LoVo (cell line): ENCODE data around the gene PTCH2.

ENCODE experiments used
- DNase-seq: peaks from one replicate; pipeline ENCODE4 v3.0.0-alpha.2; 2016; ENCODE audit warnings: low spot score

The PTCH2 gene, protein sequence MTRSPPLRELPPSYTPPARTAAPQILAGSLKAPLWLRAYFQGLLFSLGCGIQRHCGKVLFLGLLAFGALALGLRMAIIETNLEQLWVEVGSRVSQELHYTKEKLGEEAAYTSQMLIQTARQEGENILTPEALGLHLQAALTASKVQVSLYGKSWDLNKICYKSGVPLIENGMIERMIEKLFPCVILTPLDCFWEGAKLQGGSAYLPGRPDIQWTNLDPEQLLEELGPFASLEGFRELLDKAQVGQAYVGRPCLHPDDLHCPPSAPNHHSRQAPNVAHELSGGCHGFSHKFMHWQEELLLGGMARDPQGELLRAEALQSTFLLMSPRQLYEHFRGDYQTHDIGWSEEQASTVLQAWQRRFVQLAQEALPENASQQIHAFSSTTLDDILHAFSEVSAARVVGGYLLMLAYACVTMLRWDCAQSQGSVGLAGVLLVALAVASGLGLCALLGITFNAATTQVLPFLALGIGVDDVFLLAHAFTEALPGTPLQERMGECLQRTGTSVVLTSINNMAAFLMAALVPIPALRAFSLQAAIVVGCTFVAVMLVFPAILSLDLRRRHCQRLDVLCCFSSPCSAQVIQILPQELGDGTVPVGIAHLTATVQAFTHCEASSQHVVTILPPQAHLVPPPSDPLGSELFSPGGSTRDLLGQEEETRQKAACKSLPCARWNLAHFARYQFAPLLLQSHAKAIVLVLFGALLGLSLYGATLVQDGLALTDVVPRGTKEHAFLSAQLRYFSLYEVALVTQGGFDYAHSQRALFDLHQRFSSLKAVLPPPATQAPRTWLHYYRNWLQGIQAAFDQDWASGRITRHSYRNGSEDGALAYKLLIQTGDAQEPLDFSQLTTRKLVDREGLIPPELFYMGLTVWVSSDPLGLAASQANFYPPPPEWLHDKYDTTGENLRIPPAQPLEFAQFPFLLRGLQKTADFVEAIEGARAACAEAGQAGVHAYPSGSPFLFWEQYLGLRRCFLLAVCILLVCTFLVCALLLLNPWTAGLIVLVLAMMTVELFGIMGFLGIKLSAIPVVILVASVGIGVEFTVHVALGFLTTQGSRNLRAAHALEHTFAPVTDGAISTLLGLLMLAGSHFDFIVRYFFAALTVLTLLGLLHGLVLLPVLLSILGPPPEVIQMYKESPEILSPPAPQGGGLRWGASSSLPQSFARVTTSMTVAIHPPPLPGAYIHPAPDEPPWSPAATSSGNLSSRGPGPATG

DNA sequence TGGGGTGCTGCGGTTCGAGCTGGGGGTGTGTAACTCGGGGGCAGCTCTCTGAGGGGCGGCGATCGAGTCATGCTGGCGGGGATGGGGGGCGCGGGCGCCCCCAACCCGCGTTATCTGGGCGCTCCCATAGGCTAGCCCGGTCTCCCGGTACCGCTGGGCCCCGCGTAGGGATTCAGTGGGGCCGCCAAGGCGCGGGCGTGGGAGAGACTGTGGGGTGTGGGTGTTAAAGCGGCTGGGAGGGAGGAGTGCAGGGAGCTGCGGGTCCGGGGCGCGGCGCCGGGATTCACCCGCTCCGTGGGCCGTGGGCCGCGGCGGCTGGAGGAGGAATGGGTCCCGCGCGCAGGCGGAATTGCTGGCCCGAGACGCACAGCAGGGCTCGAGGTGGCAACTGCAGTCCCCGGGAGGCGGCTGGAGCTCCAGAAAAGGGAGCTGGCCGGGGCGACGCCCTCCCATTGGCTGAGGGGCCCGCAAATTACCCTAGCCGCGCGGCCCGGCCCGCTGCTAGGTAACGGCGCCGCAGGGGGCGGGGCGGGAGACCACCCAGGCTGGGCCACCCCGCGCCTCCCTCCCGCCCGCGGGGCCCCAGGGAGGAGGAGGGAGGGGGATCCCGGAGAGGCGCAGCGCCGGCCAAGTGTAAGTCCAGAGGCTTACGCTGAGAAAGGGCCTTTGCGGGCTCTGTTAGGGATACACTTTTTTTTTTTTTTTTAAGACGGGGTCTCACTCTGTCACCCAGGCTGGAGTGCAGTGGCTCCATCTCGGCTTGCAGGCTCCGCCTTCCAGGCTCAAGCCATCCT is at the start of gene PTCH2:
Gene PTCH2 (minus strand): TSS at position 392 of the 794 bp plus-strand sequence. CDS start 321 bp downstream, at position 71.
- DNase-seq: peak; percentile 25

DNA sequence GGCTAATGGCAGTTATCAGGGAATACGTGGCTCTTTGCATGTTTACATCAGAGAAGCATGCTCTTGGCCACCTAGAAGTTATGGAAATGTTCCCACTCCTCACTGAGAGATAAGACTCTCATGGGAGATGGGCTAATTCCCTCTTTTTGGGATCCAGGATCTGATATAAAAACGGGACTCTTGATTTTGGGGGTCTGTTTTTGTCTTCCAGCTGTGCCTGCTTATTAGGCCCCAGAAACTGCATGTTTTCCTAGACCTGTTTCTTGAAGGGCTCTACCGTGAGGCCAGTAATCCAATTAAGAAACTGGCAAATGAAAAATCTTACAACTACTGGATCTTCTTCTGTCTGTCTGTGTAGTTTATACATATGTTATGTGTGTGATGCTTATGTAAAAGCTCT is 47.0 kb upstream of the PTCH2 start:
- no peak for DNase-seq

DNA sequence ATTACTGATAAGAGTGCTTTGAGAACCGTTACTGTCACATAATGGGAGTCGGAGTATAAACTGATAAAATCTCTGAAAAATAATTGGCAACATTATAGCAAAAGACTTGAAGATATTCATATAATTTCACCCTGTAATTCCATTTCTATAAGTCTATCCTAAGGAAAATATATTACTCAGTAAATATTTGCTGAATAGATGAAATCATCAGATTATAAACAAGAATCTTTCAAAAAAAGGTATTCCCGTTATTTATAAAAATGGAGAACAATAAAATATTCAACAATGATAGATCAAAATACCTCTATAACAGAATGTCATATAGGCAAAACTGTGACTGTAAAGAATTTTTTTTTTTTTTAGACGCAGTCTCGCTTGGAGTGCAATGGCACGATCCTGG is 42.4 kb upstream of the PTCH2 start:
- no peak for DNase-seq

DNA sequence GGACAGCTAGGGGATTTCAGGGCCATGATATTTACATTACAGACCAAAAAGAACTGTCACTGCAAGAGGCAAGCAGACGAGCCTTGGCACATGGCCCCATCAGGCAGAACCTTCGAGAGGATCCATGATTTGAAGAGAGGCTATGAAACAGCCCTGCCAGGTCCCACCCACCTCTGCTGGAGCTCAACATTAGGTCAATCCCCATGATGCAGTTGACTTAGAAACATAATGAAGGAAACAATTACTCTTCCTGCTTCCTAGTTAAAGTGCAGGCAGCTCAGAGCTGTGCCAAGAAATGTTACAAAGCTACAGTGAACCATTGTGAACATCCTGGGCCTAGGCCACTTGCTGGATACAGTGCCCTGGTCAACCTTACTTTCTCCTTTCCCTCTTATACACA is 41.7 kb upstream of the PTCH2 start:
- no peak for DNase-seq

DNA sequence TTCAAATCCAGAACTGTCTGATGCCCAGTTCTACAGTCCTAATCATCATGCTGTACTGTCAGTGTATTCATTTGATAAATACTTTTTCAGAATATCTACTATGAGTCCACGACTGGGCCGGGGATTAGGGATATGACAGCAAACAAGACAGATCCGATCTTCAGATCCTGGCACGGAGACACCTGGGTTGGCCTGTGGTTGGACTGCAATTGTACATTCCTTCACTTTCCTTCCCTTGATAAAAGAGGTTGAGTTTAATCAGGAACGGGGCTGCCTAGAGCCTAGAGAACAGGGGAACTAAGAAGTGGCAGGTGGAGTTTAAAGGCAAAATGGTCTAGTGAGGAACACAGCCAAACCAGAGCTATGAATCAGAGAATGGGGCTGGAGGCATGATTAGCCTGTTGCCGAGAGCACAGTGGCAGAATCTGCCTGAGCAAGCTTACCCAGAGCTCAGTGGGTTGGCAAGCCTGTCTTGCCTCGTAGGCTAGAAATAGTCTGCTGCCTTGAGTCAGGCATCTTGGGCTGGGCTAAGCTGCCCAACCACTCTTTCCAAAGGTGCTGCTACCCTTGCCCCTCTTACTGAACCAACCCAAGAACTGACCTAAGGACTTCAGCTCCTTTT is 38.1 kb upstream of the PTCH2 start:
- no peak for DNase-seq

DNA sequence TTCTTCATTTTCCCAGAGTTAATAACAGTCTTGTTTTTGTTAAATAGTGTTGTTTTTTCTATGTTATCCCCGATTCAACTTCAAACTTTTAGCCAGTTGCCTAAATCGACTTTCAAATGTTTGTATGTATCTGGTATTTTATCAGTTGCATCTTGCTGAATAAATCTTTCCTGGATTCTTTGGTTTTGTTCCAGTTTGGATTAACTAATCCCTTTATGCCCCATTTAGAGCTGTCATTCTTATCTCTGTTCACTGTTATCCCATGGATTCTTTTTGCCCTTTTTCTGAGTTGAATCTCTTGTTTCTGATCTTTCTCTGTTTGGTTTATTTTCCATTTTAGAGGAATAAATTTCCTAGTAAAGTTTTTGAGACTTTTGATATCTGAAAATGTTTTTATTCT is 31.1 kb upstream of the PTCH2 start:
- DNase-seq: no peak

DNA sequence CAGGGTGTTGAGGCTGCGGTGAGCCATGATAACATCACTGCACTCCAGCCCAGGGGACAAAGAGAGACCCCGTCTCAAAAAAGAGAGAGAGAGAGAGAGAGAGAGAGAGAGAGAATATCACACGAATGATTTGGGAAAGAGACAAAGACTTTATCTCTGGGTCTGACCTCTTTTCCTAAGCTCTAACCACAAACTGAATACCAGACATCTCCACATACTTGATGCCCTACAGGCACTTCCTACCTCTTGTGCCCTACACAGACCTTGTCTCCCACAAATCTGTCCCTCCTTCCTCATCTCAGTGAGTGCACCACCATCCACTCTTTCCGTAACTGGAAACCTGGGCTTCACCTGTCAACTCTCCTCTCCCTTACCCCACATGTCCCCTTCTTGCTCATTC is 27.0 kb upstream of the PTCH2 start:
- no peak for DNase-seq

DNA sequence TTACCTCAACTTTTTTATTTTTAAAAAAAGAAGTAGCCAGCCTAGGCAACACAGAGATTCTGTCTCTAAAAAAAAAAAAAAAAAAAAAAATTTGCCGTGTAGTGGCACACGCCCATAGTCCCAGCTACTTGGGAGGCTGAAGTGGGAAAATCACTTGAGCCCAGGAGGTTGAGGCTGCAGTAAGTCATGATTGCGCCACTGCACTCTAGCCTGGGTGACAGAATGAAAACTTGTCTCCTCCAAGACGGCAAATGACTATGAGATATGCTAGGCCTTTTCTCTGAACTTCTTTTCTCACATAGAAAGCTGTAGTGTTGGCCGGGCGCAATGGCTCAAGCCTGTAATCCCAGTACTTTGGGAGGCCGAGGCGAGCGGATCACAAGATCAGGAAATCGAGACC is 24.7 kb upstream of the PTCH2 start:
- no peak for DNase-seq

DNA sequence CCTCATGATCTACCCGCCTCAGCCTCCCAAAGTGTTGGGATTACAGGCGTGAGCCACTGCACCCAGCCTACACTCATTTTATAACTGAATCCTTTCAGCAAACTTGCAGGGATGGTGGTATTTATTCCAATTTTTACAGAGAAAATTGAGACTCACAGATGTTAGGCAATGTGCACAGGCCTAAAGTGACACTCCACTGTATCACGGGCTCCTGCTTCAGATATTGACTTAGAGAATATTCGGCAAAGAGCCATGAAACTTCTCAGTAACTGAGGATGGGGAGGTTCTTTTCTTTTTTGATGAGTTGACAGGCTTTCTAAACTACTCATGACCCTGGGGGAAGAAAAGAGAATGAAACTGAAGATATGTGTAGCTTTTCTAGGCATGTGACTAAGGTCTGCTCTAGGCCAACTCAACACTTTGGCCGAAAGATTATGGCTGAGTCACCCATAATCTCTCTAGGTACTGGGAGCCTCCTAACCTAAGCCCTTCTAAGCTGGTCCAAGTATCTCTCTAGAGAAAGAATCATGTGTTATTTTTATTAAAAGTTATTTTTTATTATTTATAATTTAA is 19.9 kb upstream of the PTCH2 start:
- no peak for DNase-seq

DNA sequence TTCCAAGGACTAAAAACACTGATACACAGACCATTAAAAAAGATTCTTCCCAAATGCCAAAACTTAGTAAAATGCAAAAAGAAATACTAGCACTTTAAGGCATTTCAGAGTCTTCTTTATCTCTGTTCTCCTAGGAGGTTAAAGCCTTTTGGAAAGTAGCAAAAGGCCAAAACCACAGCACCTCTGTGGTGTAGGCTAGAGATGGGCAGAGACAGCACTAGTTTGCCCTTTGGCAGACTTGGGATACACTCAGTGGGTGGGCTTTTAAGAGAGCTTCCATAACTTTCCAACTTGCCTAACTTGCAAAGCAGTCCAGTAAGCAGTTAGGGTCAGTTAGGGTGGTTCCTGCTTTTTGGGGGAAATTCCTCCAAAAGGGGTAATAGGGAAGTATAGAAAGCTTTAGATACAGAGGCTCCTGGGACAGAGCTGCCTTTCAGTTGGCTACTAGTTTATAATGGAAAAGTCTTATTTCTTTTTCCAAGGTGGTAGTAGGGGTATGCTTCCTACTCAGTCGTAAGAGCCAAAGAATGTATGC is 17.9 kb upstream of the PTCH2 start:
- no peak for DNase-seq

DNA sequence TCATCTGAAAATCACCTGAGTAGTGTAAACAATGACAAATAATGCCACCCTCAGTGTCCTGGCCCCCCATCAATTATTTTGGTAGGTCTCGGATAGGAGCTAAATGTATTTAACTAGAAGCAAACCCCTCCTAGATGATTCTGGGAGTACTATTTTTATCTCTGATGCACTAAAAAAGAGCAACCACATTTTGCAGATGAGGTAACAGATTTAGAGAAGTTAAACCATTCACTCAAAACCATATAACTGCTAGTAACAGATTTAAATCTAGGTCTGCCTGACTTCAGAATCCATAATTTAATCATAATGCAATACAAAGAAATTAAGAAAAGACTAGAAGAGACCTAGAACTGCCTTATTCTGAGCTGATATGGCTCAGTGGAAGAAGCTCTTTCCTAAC is 17.3 kb upstream of the PTCH2 start:
- no peak for DNase-seq

DNA sequence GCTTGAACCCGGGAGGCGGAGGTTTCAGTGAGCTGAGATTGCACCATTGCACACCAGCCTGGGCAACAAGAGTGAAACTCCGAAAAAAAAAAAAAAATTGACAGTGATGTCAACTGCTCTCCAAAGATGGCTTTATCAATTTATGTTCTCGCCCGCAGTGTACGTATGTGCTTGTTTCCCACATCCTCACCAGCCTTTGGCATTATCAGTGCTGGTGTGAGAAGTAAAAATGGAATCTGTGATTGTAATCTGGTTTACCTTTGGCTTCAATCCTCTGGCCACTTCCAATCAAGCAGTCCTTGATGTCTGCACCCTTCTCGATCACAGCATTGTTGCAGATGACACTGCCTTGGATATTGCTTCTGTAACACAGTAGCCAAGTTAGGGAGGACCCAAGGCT is 14.4 kb upstream of the PTCH2 start:
- DNase-seq: no peak

DNA sequence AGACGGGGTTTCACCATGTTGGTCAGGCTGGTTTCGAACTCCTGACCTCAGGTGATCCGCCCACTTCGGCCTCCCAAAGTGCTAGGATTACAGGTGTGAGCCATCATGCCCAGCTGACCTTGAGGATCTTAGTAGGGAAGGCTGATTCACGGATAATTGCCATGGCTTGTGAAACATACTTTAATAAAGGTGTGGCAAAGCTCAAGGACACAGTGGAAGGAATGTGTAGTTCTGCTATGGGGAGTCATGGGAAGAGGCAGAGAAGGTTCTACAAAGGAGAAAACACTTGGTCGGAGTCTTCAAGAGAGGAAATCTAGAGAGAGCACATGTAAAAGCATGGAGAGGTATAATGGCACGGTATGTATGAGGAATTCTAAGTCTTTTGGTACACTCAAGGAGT is 12.7 kb upstream of the PTCH2 start:
- DNase-seq: no peak

DNA sequence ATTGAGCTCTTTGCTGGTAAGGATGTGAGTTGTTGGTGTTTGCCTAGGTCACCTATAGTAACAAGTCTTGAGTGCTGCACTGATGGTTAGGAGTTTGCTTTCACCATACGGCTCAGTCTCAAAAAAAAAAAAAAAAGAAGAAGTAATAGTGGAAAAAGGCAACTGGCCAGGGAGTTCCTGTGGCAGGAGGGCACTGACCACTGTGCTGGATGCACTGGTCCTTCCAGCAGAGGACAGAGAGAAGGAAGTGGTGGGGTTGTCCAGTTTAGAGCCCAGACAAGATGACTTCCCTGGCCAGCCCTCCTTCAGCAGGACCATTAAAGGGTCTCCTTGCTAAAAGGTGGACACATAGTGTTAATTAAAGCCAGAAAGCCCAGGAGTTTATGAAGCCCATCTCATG is 11.9 kb upstream of the PTCH2 start:
- DNase-seq: no peak

DNA sequence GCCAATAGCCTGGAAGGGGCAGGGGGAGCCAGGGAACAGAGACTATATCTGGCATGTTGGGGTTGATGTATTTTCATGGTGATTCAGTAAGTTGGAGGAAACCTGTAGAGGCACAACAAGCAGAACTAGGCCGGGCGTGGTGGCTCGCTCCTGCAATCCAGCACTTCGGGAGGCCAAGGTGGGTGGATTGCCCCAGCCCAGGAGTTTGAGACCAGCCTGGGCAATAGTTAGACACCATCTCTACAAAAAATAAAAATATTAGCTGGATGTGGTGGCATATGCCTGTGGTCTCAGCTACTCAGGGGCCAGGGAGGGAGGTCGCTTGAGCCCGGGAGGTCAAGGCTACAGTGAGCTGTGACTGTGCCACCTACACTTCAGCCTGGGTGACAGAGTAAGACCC is 10.1 kb upstream of the PTCH2 start:
- no peak for DNase-seq

DNA sequence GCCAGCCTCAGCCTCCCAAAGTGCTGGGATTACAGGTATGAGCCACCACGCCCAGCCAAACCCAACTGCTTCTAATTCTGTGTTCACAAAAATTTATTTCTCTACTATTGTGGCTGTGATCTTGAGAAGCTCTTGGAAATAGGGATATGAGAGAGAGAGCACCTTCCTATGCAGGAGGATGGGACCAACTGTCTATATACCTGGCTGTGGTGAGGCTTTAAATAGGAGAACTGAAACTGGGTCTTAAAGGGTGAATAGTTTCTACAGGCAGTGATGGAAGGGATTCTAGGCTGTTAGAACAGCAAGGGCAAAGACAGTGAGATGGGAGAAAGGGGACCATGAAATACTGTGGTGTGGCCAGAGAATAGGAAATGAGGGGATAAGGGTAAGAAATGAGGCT is 8.3 kb upstream of the PTCH2 start:
- no peak for DNase-seq

DNA sequence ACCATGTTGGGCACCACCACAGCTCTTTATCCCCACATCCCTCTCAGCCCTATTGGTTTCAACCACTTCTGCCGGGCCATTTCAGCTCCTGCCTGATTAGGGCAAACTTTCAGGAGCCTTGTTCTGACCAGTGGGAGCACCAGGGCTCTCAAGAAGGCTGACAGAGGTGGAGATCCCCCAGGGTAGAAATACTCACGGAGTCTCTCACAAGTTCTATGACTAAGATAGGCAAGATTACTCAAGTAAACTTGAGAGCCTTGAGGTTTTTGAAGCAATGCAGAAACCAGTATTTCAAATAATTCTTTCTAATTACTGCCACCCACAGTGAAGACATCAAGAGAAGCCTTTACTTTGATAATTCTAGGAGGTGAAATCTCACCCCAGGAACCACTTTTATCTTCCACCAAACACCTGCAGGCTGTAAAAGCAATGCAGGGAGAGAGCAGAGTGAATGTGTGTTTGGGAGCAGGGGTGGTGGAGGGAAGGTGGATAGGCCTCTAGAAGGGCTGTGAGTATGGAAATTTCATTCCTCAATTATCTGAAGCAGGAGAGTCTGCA is 6.6 kb upstream of the PTCH2 start:
- no peak for DNase-seq

DNA sequence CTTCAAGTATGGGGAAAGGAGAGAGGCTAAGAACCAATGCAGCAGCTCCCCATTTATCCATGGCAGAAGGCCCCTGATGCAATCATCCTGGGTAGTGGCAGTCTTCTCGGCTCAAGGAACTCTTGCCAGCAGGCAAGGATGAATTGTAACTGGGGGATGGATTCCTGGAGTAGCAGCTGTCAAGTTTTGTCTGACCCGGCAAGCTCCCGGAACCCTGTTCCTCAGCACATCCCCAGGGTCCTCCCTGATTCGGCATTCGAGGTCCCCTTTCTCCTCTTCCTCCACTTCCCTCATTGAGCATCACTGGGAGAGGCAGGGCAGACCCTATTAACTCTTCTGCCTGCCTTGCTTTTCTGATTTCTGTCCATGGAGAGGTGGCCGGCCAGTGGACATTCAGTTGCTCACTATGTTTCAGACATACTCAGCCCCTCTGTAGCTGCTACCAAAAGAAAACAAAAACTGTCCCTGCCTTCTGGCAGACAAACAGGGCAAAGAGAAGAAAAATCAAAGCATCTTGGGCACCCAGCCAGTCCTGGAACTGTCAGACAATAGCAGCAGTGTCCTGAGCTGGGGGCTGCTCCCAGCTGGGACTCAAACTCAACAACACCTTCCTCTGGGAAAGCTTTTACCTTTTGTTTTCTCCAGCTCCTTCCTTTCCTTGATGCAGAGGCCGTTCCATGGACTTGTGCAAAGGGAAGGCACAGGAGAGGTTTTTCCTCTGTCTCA is 5.6 kb upstream of the PTCH2 start:
- no peak for DNase-seq

DNA sequence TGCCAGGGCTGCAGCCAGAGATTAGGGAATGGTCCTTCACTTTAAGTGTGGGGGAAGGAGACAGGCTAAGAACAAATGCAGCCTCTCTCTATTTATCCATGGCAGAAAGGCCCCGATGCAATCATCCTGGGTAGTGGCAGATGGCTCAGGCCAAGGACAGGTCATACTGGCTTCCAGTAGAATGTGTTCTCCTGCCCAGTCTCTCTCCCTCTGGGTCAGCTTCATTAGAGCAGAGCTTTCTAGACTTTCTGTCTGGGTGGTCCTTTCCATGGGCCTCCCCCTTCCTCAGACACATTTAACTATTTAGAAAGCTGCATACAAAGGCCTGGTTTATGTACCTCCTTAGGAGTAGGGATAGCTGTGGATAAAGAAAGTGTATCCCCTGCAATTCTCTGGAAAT is 4.8 kb upstream of the PTCH2 start:
- DNase-seq: no peak

DNA sequence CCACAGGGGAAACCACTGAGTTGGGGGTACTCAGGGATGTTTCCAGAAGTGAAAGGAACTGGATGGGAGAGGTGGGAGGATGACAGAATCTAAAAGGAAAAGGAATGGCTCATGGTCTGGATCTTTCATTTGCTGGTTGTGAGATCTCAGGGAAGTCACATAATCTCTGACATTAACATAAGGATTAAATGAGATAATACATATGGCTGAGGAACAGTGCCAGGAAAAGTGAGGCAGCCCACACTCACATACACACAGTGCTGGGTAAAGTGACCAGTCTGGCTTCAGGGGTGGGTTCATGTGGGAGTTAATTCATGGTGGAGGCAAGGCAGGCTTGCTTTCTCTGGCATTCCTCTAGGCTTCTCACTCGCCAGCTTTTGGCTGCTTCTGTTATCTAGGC is 3.9 kb upstream of the PTCH2 start:
- no peak for DNase-seq
